ENCODE results near the gene CD81.

CD81 gene

GRCh38 chr11:2443881-2444820 lies 67.0 kb downstream of the CD81 start, which contains the start of gene TRPM5:
TRPM5 (minus strand) TSS chr11:2444514; CDS start chr11:2423036, 21,478 bp downstream.
- DNase-seq = peak; percentile 82

- peak; percentile 33 for DNase-seq
Observed at GRCh38 chr11:2444821-2445745, 68.0 kb downstream of the CD81 start, which contains the start of gene KCNQ1. KCNQ1 (plus strand) TSS chr11:2445008; CDS start chr11:2445099, 91 bp downstream.

- no peak for DNase-seq
Observed at GRCh38 chr11:2445746-2446551, 68.8 kb downstream of the CD81 start.

GRCh38 chr11:2446590-2447252 lies 69.6 kb downstream of the CD81 start:
- DNase-seq = no peak
